Activated CD4-positive, alpha-beta memory T cell treated with anti-CD3 and anti-CD28 coated beads, Interleukin-2, amount 10 ng/mL, durations not matched to agents 7 days and 5 days (primary cell): ENCODE results near the gene TGFBI. TPM values are rescaled to one million over a fixed set of nuclear protein-coding genes. Genes with fewer than 3 reads are reported as not detected.

Experiments used
- CTCF ChIA-PET: fragments of 350-600 bp; sonication (Branson Sonifier 250); formaldehyde crosslinking; loops from one replicate; lab custom pipeline; 2021; ENCODE audit warnings: antibody characterized with exemption, inconsistent platforms; lab: Charles Lee
- POLR2A ChIA-PET: fragments of 350-600 bp; sonication (Branson Sonifier 250); formaldehyde crosslinking; loops from one replicate; lab custom pipeline; 2021; ENCODE audit warnings: antibody characterized with exemption; lab: Charles Lee
- DNase-seq: peaks from one replicate; pipeline ENCODE4 v3.0.0-alpha.2; 2020
- H3K27ac Mint-ChIP-seq: one replicate; pipeline ENCODE4 v1.8.0; 2021; ENCODE audit warnings: mild to moderate bottlenecking, mixed read lengths
- H3K27me3 Mint-ChIP-seq: one replicate; pipeline ENCODE4 v1.8.0; 2021; ENCODE audit warnings: mixed read lengths
- H3K36me3 Mint-ChIP-seq: one replicate; pipeline ENCODE4 v1.8.0; 2021; ENCODE audit warnings: low read depth, mixed read lengths
- H3K4me1 Mint-ChIP-seq: one replicate; pipeline ENCODE4 v1.8.0; 2021; ENCODE audit warnings: mixed read lengths
- H3K4me3 Mint-ChIP-seq: one replicate; pipeline ENCODE4 v1.8.0; 2021; ENCODE audit warnings: mild to moderate bottlenecking, mixed read lengths
- H3K9me3 Mint-ChIP-seq: one replicate; pipeline ENCODE4 v1.8.0; 2021; ENCODE audit warnings: mixed read lengths
- total RNA-seq, 2 experiments: library from RNA; stranded (reverse); gene quantifications; one replicate each; pipeline ENCODE4 v1.2.3, GENCODE V29; 2021

Gene TGFBI
- total RNA-seq, 2 experiments from 2014 or later: not detected

GRCh38 chr5:135993880-135994636 is 34.7 kb upstream of the TGFBI start:
- Mint-ChIP-seq H3K36me3 (no peaks in the 10 kb centered on the region), H3K27me3 (peaks cover 3% of the 10 kb centered on the region), H3K27ac (no peak overlapping the region), H3K9me3 (no peaks in the 10 kb centered on the region), H3K4me3 (no peak overlapping the region), H3K4me1 (no peaks in the 10 kb centered on the region)
- ChIA-PET CTCF (no interaction called here), POLR2A (no interaction called here)
- DNase-seq: no peak

- H3K36me3 Mint-ChIP-seq: no peaks in the 10 kb centered on the region
- no peaks in the 10 kb centered on the region for H3K4me1 Mint-ChIP-seq
- ChIA-PET CTCF (no interaction called here), POLR2A (no interaction called here)
- no peak for DNase-seq
- H3K27me3 Mint-ChIP-seq: peaks cover 3% of the 10 kb centered on the region
- H3K9me3 Mint-ChIP-seq: no peaks in the 10 kb centered on the region
- no peak overlapping the region for H3K4me3 Mint-ChIP-seq
- no peak overlapping the region for H3K27ac Mint-ChIP-seq
Observed at GRCh38 chr5:135995976-135996375, 32.8 kb upstream of the TGFBI start.

- H3K27ac Mint-ChIP-seq: no peak overlapping the region
- peaks cover 3% of the 10 kb centered on the region for H3K27me3 Mint-ChIP-seq
- no peak overlapping the region for H3K4me3 Mint-ChIP-seq
- H3K9me3 Mint-ChIP-seq: no peaks in the 10 kb centered on the region
- POLR2A ChIA-PET: no interaction called here
- DNase-seq: no peak
- CTCF ChIA-PET: no interaction called here
- no peaks in the 10 kb centered on the region for H3K4me1 Mint-ChIP-seq
- no peaks in the 10 kb centered on the region for H3K36me3 Mint-ChIP-seq
Observed at GRCh38 chr5:135996611-135997010, 32.2 kb upstream of the TGFBI start.

GRCh38 chr5:135997673-135998335 is 31.0 kb upstream of the TGFBI start:
- Mint-ChIP-seq H3K4me3 (no peak overlapping the region), H3K4me1 (no peaks in the 10 kb centered on the region), H3K27me3 (peaks cover 10% of the 10 kb centered on the region), H3K27ac (no peak overlapping the region), H3K9me3 (no peaks in the 10 kb centered on the region), H3K36me3 (no peaks in the 10 kb centered on the region)
- CTCF ChIA-PET: no interaction called here
- POLR2A ChIA-PET: no interaction called here
- no peak for DNase-seq

- Mint-ChIP-seq H3K9me3 (no peaks in the 10 kb centered on the region), H3K36me3 (no peaks in the 10 kb centered on the region), H3K4me3 (no peak overlapping the region), H3K27me3 (peaks cover 10% of the 10 kb centered on the region), H3K27ac (no peak overlapping the region), H3K4me1 (no peaks in the 10 kb centered on the region)
- DNase-seq: no peak
- POLR2A ChIA-PET: no interaction called here
- CTCF ChIA-PET: no interaction called here
Observed at GRCh38 chr5:135998889-135999288, 29.9 kb upstream of the TGFBI start.

- CTCF ChIA-PET: no interaction called here
- Mint-ChIP-seq H3K27me3 (peaks cover 10% of the 10 kb centered on the region), H3K36me3 (no peaks in the 10 kb centered on the region), H3K9me3 (no peaks in the 10 kb centered on the region), H3K4me1 (no peaks in the 10 kb centered on the region), H3K4me3 (no peak overlapping the region), H3K27ac (no peak overlapping the region)
- no peak for DNase-seq
- POLR2A ChIA-PET: no interaction called here
Observed at GRCh38 chr5:135999406-136000139, 29.2 kb upstream of the TGFBI start.

- DNase-seq: no peak
- Mint-ChIP-seq H3K27ac (no peak overlapping the region), H3K4me1 (no peaks in the 10 kb centered on the region), H3K27me3 (peaks cover 7% of the 10 kb centered on the region), H3K9me3 (no peaks in the 10 kb centered on the region), H3K4me3 (no peak overlapping the region), H3K36me3 (no peaks in the 10 kb centered on the region)
- POLR2A ChIA-PET: no interaction called here
- CTCF ChIA-PET: no interaction called here
Observed at GRCh38 chr5:136000147-136000546, 28.6 kb upstream of the TGFBI start.

- DNase-seq: no peak
- no peaks in the 10 kb centered on the region for H3K36me3 Mint-ChIP-seq
- peaks cover 7% of the 10 kb centered on the region for H3K27me3 Mint-ChIP-seq
- no peak overlapping the region for H3K4me3 Mint-ChIP-seq
- no peak overlapping the region for H3K27ac Mint-ChIP-seq
- ChIA-PET POLR2A (no interaction called here), CTCF (no interaction called here)
- no peaks in the 10 kb centered on the region for H3K9me3 Mint-ChIP-seq
- H3K4me1 Mint-ChIP-seq: no peaks in the 10 kb centered on the region
Observed at GRCh38 chr5:136000932-136001331, 27.9 kb upstream of the TGFBI start.

GRCh38 chr5:136001466-136001981 is 27.3 kb upstream of the TGFBI start:
- no peak for DNase-seq
- ChIA-PET POLR2A (no interaction called here), CTCF (no interaction called here)
- H3K9me3 Mint-ChIP-seq: no peaks in the 10 kb centered on the region
- H3K36me3 Mint-ChIP-seq: no peaks in the 10 kb centered on the region
- H3K27me3 Mint-ChIP-seq: peaks cover 7% of the 10 kb centered on the region
- no peak overlapping the region for H3K4me3 Mint-ChIP-seq
- H3K4me1 Mint-ChIP-seq: no peaks in the 10 kb centered on the region
- no peak overlapping the region for H3K27ac Mint-ChIP-seq

- Mint-ChIP-seq H3K27me3 (peaks cover 7% of the 10 kb centered on the region), H3K9me3 (no peaks in the 10 kb centered on the region), H3K4me1 (no peaks in the 10 kb centered on the region), H3K27ac (no peak overlapping the region), H3K4me3 (no peak overlapping the region), H3K36me3 (no peaks in the 10 kb centered on the region)
- CTCF ChIA-PET: no interaction called here
- no peak for DNase-seq
- POLR2A ChIA-PET: no interaction called here
Observed at GRCh38 chr5:136004436-136004835, 24.4 kb upstream of the TGFBI start.

- Mint-ChIP-seq H3K4me3 (no peak overlapping the region), H3K36me3 (no peaks in the 10 kb centered on the region), H3K27ac (no peak overlapping the region), H3K9me3 (no peaks in the 10 kb centered on the region), H3K4me1 (no peaks in the 10 kb centered on the region), H3K27me3 (peaks cover 7% of the 10 kb centered on the region)
- ChIA-PET POLR2A (no interaction called here), CTCF (no interaction called here)
- no peak for DNase-seq
Observed at GRCh38 chr5:136005476-136005875, 23.3 kb upstream of the TGFBI start.

GRCh38 chr5:136006164-136006563 is 22.6 kb upstream of the TGFBI start:
- POLR2A ChIA-PET: no interaction called here
- peaks cover 7% of the 10 kb centered on the region for H3K27me3 Mint-ChIP-seq
- no peak overlapping the region for H3K27ac Mint-ChIP-seq
- no peaks in the 10 kb centered on the region for H3K4me1 Mint-ChIP-seq
- H3K9me3 Mint-ChIP-seq: no peaks in the 10 kb centered on the region
- H3K4me3 Mint-ChIP-seq: no peak overlapping the region
- DNase-seq: no peak
- CTCF ChIA-PET: no interaction called here
- H3K36me3 Mint-ChIP-seq: no peaks in the 10 kb centered on the region

GRCh38 chr5:136006761-136007251 is 22.0 kb upstream of the TGFBI start:
- H3K4me1 Mint-ChIP-seq: no peaks in the 10 kb centered on the region
- no peaks in the 10 kb centered on the region for H3K9me3 Mint-ChIP-seq
- ChIA-PET POLR2A (no interaction called here), CTCF (no interaction called here)
- no peaks in the 10 kb centered on the region for H3K36me3 Mint-ChIP-seq
- no peak overlapping the region for H3K27ac Mint-ChIP-seq
- peaks cover 6% of the 10 kb centered on the region for H3K27me3 Mint-ChIP-seq
- no peak overlapping the region for H3K4me3 Mint-ChIP-seq
- no peak for DNase-seq
